Measurements from ENCODE around the gene COL15A1. TPM values are rescaled to one million over a fixed set of nuclear protein-coding genes. Genes with fewer than 3 reads are reported as not detected.

COL15A1 gene
- total and polyA plus RNA-seq, 2 of the 13 experiments (the other 11 are each of a cell fraction or from before 2014, with no cell fraction given): not detected

DNA sequence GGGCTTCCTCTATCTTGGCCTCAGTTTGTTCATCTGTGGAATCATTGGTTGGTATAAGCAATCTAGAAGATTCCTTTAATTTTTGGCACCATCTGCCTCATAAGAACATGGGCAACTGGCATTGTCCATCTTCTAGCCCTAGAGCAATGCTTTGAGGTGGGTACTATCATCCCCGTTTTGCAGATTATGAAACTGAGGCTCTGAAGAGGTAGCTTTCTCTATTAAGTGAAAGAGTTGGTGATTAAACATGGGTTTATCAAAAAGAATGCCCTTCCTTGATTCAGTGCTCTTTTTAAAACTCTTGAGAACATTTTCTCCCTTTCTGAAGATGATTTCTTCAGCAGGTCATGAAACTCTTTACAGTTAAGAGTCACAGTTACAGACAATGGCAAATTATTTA is 118.8 kb downstream of the COL15A1 start (continued):
- TF ChIP-seq, protein P1, sequence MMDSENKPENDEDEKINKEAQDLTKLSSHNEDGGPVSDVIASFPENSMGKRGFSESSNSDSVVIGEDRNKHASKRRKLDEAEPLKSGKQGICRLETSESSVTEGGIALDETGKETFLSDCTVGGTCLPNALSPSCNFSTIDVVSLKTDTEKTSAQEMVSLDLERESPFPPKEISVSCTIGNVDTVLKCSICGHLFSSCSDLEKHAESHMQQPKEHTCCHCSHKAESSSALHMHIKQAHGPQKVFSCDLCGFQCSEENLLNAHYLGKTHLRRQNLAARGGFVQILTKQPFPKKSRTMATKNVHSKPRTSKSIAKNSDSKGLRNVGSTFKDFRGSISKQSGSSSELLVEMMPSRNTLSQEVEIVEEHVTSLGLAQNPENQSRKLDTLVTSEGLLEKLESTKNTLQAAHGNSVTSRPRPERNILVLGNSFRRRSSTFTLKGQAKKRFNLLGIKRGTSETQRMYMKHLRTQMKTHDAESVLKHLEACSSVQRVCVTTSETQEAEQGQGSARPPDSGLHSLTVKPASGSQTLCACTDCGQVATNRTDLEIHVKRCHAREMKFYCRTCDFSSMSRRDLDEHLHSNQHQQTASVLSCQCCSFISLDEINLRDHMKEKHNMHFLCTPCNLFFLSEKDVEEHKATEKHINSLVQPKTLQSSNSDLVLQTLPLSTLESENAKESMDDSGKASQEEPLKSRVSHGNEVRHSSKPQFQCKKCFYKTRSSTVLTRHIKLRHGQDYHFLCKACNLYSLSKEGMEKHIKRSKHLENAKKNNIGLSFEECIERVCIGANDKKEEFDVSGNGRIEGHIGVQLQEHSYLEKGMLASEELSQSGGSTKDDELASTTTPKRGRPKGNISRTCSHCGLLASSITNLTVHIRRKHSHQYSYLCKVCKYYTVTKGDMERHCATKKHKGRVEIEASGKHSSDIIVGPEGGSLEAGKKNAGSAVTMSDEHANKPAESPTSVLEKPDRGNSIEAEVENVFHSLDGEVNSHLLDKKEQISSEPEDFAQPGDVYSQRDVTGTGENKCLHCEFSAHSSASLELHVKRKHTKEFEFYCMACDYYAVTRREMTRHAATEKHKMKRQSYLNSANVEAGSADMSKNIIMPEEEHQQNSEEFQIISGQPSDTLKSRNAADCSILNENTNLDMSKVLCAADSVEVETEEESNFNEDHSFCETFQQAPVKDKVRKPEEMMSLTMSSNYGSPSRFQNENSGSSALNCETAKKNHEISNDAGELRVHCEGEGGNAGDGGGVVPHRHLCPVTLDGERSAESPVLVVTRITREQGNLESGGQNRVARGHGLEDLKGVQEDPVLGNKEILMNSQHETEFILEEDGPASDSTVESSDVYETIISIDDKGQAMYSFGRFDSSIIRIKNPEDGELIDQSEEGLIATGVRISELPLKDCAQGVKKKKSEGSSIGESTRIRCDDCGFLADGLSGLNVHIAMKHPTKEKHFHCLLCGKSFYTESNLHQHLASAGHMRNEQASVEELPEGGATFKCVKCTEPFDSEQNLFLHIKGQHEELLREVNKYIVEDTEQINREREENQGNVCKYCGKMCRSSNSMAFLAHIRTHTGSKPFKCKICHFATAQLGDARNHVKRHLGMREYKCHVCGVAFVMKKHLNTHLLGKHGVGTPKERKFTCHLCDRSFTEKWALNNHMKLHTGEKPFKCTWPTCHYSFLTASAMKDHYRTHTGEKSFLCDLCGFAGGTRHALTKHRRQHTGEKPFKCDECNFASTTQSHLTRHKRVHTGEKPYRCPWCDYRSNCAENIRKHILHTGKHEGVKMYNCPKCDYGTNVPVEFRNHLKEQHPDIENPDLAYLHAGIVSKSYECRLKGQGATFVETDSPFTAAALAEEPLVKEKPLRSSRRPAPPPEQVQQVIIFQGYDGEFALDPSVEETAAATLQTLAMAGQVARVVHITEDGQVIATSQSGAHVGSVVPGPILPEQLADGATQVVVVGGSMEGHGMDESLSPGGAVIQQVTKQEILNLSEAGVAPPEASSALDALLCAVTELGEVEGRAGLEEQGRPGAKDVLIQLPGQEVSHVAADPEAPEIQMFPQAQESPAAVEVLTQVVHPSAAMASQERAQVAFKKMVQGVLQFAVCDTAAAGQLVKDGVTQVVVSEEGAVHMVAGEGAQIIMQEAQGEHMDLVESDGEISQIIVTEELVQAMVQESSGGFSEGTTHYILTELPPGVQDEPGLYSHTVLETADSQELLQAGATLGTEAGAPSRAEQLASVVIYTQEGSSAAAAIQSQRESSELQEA (CRISPR knock-in tag; IDR thresholded peaks at IDR 0.05; ENCODE audit: not compliant biosample characterization): no peak

DNA sequence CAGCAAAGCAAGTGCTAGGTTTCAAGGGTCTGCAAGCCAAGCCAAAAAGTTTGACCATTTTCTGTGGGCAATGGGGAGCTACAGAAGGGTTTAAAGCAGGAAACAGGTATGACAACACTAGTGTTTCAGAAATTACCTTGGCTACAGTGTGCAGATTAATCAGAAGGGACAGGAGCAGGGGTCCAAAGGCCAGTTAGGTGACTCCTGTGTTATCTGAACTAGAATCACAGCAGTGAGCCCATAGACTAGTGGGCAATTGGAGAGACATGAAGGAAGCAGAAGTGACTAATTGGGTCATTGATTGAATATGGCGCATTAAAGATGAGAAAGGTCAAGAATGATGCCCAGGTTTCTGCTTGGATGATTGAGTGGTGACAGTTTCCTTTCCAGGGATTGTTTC is 119.8 kb downstream of the COL15A1 start:
- Histone ChIP-seq H3K27ac (ENCODE audit: extremely low read length, insufficient read depth, low read length) (no peak overlapping the region), H3K79me2 (ENCODE audit: insufficient read depth, low read length) (no peaks in the 10 kb centered on the region), H3K27me3 (ENCODE audit: control insufficient read depth in 1 of 2, insufficient read depth in 2 of 2, low read length in 2 of 2) (no peaks in the 10 kb centered on the region; a peak in 2 of 5 replicates), H3K36me3 (replicated peaks in 1 of 2; ENCODE audit: control insufficient read depth in 1 of 2, insufficient read depth in 2 of 2, low read length in 2 of 2) (no peaks in the 10 kb centered on the region), H4K20me1 (ENCODE audit: insufficient read depth, low read length) (no peaks in the 10 kb centered on the region), H3K9ac (ENCODE audit: insufficient read depth, low read depth, low read length) (no peak overlapping the region), H3K4me1 (ENCODE audit: insufficient read depth, low read length) (no peaks in the 10 kb centered on the region), H2AFZ (ENCODE audit: low read length) (no peak overlapping the region), H3K4me2 (ENCODE audit: low read depth, low read length) (no peak overlapping the region), H3K4me3 (replicated peaks in 1 of 3; ENCODE audit: insufficient read depth in 1 of 3, low read depth in 2 of 3, low read length in 3 of 3) (no peak overlapping the region), H3K9me3 (ENCODE audit: low read length) (no peaks in the 10 kb centered on the region)
- peak; percentile 7 for DNase-seq (ENCODE audit: low spot score)
- no peak for FAIRE-seq
- intact Hi-C loops (cut with micrococcal nuclease; ENCODE audit: unreplicated experiment) (no loop called here), in situ Hi-C loops (cut with HindIII; ENCODE audit: extremely low pct_ligation_motif_present, low pct_unique_long_range_greater_than_20kb) (no loop called here)
- BruUV-seq (replicated peaks): no TSS peak
- POLR2A ChIA-PET: no interaction called here
- peak; percentile 31; the same call in 1 of the 2 replicates for TF ChIP-seq HNF4A (CRISPR knock-in tag; IDR thresholded peaks at IDR 0.05)
- TF ChIP-seq, protein P2, sequence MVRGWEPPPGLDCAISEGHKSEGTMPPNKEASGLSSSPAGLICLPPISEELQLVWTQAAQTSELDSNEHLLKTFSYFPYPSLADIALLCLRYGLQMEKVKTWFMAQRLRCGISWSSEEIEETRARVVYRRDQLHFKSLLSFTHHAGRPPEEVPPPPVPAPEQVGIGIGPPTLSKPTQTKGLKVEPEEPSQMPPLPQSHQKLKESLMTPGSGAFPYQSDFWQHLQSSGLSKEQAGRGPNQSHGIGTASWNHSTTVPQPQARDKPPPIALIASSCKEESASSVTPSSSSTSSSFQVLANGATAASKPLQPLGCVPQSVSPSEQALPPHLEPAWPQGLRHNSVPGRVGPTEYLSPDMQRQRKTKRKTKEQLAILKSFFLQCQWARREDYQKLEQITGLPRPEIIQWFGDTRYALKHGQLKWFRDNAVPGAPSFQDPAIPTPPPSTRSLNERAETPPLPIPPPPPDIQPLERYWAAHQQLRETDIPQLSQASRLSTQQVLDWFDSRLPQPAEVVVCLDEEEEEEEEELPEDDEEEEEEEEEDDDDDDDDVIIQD (CRISPR knock-in tag; IDR thresholded peaks at IDR 0.05; ENCODE audit: low read depth): no peak
- ATAC-seq: peak; percentile 65; the same call in 2 of the 3 replicates
- 74% methylated on average over 1 of the region's 1 CpG for WGBS (ENCODE audit: low lambda C conversion rate)
- CTCF ChIA-PET (ENCODE audit: low intra/inter-chr PET ratio, low total read pairs): no interaction called here
